Activated CD8-positive, alpha-beta memory T cell treated with anti-CD3 and anti-CD28 coated beads for 4 hours (primary cell): ENCODE measurements around the gene TNFRSF21.
"Not testable (repeated sequence)": the region's sequence is repeated elsewhere in the genome, so short reads cannot be mapped to it uniquely, and the experiment has no call there.

Source experiments
- DNase-seq, 2 donors: peaks; one replicate each; pipeline ENCODE4 v3.0.0-alpha.2; 2020; ENCODE audit warnings: low read depth in 2 of 2

The TNFRSF21 gene

DNA sequence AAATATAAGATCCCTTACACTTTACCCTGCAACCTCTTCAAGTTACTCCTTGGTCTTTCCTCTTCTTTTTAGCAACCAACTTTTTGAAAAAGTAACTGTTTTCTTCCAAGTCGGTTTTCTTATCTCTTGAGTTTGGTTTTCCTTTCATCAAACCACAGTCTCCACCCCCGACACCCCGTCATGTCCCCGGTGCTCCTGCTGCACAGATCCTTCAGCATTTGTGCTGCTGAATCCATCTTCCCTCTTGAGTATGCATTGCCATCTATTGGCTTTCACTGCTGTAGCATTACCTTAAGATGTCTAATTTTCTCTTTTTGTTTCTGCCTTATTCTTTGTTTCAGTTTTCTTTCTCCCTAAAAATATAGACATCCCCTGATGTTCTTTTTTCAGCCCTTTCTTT is 11.9 kb upstream of the TNFRSF21 start:
- no peak for DNase-seq

GRCh38 chr6:47319867-47320266 is 10.2 kb upstream of the TNFRSF21 start:
- no peak for DNase-seq

DNA sequence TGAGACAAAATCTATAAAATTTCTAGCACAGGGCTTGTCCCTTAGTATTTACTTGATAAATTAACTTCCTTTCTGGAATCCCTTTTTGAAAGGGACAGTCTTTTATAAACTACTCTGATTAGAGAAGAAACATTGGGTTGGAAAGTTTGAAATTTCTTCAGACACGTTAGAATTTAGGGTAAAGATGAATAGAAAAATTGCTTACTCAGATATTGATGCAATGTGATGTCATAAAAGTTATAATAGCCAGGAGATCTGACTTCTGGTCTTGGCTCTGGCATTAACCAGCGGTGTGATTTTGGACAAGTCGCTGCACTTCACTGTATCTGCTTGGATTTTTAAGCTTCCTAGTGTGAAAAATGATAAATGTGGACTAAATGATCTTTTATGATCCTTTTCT is 9.7 kb upstream of the TNFRSF21 start:
- DNase-seq = no peak

GRCh38 chr6:47318236-47318989 is 8.7 kb upstream of the TNFRSF21 start:
- DNase-seq = no peak

GRCh38 chr6:47315181-47315580 is 5.5 kb upstream of the TNFRSF21 start:
- DNase-seq = not testable (repeated sequence)

GRCh38 chr6:47310131-47310480 is 401 bp upstream of the TNFRSF21 start:
- DNase-seq = no peak

DNA sequence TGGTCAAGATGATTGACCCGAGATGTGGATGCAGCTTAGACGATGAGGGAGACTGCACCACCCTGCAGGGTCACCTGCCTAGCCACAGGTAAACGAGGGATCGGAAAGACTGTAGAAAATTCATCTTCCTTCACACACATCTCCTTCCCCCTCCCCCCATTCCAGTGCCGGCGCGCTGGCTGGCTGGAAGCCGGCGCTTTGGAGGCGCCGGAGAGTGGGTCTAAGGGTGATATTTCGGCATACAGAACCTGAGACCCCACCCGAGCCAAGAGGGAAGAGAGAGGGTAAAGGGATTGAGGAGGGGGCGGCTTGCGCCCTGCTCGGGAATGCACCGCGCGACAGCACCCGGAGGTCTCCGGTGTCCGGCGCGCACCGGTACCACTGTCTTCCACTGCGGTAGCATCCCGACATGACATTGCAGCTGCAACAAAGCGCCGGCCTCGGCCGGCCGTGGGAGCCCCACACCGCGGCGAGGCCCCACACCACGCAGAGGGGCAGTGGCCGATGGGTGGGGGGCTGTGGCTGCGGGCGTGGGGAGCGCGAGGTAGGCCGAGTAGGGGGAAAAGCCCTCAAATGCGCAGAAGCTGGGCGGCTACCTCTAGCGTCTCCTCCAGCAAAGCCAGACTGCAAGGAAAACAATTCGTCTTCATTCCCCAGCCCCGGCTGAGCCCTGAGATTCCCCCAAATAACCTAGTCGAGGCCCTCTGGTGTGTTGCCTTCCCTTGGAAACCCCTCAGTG is 984 bp downstream of the TNFRSF21 start:
- no peak for DNase-seq

DNA sequence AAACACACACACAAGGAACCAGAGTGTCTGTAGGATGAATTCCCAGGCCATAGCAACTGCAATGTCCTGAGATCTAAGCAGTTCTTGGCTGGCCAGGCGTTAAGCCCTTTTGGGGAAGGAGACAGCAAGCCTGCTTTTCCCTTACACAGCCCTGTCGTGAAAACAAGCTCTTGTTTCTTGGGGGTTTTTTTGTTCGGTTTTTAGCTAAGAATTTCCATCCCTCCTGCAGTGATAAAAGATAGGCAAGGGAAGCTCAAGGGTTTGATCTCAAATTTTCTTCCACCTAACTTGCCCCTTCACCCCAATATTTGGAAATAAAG is 1.5 kb downstream of the TNFRSF21 start:
- DNase-seq = no peak

DNA sequence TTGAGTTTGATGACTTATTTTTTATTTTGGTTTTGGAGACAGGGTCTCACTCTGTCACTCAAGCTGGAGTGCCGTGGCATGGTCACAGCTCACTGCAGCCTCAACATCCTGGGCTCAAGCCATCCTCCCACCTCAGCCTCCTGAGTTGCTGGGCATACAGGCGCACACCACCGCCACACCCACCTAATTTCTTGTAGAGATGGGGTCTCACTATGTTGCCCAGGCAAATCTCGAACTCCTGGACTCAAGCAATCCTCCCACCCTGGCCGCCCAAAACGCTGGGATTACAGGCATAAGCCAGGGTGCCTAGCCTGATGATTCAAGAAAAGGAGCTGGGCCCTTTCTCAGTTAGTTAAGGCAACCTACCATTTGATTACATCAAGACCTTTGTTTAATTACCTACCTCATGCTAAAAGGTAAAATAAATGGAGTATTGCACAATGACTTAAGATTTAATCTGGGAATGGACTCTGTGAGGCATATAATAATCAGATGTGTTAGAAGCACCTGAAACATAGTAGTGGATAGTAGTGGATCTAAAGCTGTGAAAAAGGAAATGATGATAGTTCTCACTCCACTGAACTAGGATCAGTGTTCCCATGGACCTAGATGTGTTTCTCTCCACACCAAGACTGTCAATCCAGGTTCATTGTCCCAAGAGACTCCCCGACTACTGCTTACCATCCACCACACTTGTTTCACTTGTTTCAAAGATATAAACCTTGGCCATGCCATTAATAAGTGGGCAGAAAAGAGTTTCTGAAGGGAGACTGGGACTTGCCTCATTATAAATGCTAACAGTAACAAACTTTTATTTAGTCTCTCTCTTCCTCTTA is 2.1 kb downstream of the TNFRSF21 start:
- no peak for DNase-seq

DNA sequence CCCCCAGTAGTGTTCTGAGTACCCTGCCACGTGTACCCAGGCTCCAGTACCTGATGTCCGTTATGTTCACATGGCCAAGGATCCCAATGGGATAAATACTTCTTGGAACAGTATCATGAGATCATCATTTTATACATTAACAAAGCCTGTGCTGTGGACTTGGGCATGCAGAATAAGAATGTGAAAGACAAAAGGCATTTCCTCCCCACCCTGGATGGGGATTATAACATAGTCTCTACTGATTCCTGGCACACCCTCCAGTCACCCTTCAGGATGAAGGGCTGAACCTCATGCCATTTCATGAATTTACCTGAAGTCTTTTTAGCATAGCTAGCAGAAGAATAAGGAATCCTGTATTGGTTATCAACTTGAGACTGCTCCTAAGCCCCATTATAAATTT is 2.8 kb downstream of the TNFRSF21 start:
- DNase-seq = no peak

DNA sequence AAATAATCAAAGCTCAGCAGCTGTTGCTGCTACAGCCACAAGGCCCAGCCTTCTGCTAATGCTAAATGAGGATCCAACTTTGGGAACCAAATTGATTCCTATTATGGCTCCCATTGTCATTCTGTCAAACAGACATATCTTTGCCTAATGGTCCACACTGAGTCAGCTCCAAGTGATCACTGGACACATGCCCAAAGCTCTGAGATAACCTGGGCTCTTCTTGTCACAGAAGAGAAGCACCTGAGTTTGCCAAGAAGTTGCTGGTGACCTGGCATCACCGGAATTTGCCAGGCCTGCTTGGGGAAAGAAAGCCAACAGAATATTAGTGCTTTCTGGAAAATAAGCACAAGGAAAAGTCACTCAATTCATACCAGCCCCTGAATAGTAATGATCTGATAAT is 5.8 kb downstream of the TNFRSF21 start:
- DNase-seq = no peak

- no peak for DNase-seq
These were observed 6.4 kb downstream of the TNFRSF21 start for GRCh38 chr6:47303342-47303741.

GRCh38 chr6:47302043-47302442 is 7.7 kb downstream of the TNFRSF21 start:
- DNase-seq = no peak

GRCh38 chr6:47301441-47301840 is 8.3 kb downstream of the TNFRSF21 start:
- DNase-seq = no peak

DNA sequence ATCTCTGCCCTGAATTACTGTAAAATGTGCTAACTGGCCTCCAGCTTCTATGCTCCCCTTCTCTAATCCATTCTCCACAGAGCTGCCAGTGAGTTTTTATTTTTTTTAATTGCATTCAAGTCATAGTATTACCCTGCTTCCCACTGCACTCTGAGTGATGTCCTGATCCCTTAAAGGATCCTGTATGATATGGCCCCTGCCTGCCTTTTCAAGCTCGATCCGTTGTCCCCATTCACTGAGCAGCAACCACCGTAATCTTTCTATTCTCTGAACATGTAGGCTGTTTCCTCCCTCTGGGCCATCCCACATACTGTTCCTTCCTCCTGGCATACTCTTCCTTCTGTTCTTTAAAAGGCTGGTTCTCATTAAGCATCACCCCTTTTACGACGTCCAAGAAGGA is 9.3 kb downstream of the TNFRSF21 start:
- no peak for DNase-seq

- no peak for DNase-seq
These were observed 9.7 kb downstream of the TNFRSF21 start for GRCh38 chr6:47299965-47300364.

- no peak for DNase-seq
These were observed 11.2 kb downstream of the TNFRSF21 start for GRCh38 chr6:47298475-47298874.

DNA sequence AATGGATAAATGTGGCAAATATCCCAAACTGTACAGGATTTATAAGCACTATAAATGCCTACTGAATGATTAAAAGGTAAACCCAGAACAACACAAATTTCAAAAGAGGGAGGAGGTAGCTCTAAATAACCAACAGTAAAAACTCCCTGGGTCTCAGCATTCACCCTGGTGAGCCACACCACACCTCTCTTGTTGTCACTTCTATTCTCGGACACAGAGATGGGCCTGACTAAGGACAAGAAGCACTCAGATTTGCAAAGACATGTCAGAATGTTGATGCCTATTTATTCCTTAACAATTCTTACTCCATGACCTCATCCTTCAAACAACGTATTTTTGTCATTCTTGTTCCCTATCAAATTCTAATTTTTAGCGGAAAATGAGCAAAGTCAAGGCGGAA is 14.7 kb downstream of the TNFRSF21 start:
- no peak for DNase-seq

DNA sequence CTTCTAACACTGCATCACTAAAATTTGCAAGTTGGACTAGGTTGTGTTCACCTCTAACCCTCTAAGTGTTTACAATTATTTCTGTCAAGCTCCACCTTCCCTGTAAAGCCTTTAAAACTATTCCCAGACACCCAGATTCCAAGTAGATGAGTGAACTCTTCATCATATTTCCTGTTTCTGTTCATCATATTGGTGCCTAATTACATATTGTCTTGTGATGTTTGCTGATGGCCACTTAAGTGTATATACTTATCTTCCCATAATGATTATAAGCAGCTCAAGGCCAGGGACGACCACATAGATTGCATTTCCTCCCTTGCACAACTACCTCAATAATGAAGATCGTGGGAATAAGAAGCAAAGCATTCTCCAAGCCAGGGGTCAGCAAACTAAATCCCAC is 16.8 kb downstream of the TNFRSF21 start:
- no peak for DNase-seq

DNA sequence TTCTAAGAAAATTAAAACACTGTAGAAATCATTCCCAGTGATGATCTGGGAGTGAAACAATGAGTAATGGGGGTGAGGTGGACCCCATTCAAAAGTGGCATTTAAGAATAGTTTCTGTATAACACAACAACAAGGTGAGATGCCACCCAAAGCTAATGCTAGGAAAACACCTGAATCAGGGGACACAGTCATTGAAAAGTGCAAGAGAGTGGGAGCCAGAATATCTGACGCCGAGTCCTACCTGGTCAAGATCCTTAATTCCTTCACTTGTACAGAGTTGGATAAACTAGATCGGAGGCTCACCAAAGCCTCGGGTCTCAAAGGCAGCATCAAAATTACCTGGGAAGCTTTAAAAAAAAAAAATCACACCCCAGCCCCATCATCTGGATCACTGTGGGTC is 17.7 kb downstream of the TNFRSF21 start:
- DNase-seq = no peak

DNA sequence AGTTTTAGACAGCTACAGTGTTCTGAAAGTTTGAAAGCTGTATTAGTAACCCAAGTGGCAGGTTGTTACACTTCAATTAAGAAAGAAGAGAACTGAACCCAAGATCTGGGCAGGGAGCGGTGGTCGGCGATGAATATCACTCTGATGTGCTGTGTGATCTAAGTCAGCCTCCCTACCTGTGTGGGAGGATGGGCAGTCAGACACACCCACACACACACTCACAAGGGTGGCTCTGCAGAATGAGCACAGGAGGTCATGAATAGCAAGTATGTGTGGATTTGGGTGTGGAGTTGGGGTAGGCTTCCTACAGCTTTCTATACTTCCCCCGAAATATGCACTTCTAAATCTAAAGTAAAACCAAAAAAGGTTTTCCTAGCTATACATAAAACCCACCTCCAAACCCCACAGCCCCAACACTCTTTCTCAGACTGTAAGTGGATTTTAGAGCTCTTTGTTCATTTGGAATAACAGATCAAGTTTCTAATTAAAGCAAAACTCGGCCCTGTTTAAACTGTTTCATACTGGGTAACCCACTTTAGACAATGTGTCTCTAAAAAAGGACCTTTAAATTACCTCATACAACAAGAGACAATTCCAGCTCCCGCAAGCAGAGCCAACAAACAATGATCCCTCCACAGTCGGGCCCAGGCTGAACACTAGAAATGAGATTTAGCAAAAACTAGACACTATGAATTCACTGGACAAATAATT is 19.4 kb downstream of the TNFRSF21 start:
- no peak for DNase-seq
